IMR-90 (cell line): ENCODE measurements around the gene HSPA12A. TPM values are rescaled to one million over a fixed set of nuclear protein-coding genes. Genes with fewer than 3 reads are reported as not detected.

Experiments
- ATAC-seq: fragments of 200-7000 bp; cut with Tn5 transposase; 2 replicates; pipeline ENCODE4 v1.9.1; 2020; ENCODE audit warnings: low read depth, mild to moderate bottlenecking, moderate library complexity
- BruUV-seq: library from RNA; stranded (reverse); fragments of 400-500 nt; replicated peaks from 2 replicates; lab custom pipeline; 2021; lab: Mats Ljungman, UMichigan
- CTCF ChIA-PET: fragments of 300-600 bp; formaldehyde crosslinking; extraction: SDS; loops from one replicate; lab custom pipeline; 2021; ENCODE audit warnings: antibody characterized with exemption; lab: Yijun Ruan, JAX
- POLR2A ChIA-PET: fragments of 300-600 bp; sonication (Branson Sonifier 250); formaldehyde crosslinking; loops from one replicate; lab custom pipeline; 2022; ENCODE audit warnings: antibody characterized with exemption; ENCODE audit not compliant: unreplicated experiment; lab: Charles Lee
- DNase-seq: peaks from one replicate; pipeline ENCODE4 v3.0.0; 2013
- H2AFZ ChIP-seq: replicated peaks from 2 replicates; pipeline ENCODE3; 2013; ENCODE audit warnings: low read length, mild to moderate bottlenecking; ENCODE audit not compliant: poor library complexity
- H2AK5ac ChIP-seq: 2 replicates; pipeline ENCODE4 v1.6.1; 2013; ENCODE audit warnings: low read depth, low read length, inconsistent platforms
- H2AK9ac ChIP-seq: replicated peaks from 2 replicates; pipeline ENCODE3; 2013; ENCODE audit warnings: mild to moderate bottlenecking, low read depth, low read length, moderate library complexity; ENCODE audit not compliant: poor library complexity
- H2BK120ac ChIP-seq: 2 replicates; pipeline ENCODE4 v1.6.1; 2013; ENCODE audit warnings: low read depth, low read length, inconsistent platforms
- H2BK15ac ChIP-seq: 3 replicates; pipeline ENCODE4 v1.6.1; 2013; ENCODE audit warnings: low read depth, low read length, inconsistent platforms
- H2BK20ac ChIP-seq: 2 replicates; pipeline ENCODE4 v1.6.1; 2013; ENCODE audit warnings: low read depth, mild to moderate bottlenecking, inconsistent platforms, low read length, moderate library complexity
- H2BK5ac ChIP-seq: 2 replicates; pipeline ENCODE4 v1.6.1; 2013; ENCODE audit warnings: mild to moderate bottlenecking, low read depth, low read length, inconsistent platforms; ENCODE audit not compliant: poor library complexity, severe bottlenecking
- H3K14ac ChIP-seq: replicated peaks from 2 replicates; pipeline ENCODE4 v1.6.1; 2013; ENCODE audit warnings: low read depth, low read length, inconsistent platforms
- H3K18ac ChIP-seq: 2 replicates; pipeline ENCODE4 v1.6.1; 2013; ENCODE audit warnings: low read depth, low read length, control low read depth
- H3K23ac ChIP-seq: 2 replicates; pipeline ENCODE4 v1.6.1; 2013; ENCODE audit warnings: low read depth, low read length, inconsistent platforms
- H3K27ac ChIP-seq: 2 replicates; pipeline ENCODE4 v1.5.1; 2013; ENCODE audit warnings: mild to moderate bottlenecking, control low read depth, low read length; ENCODE audit not compliant: insufficient read depth
- H3K27me3 ChIP-seq: 2 replicates; pipeline ENCODE4 v1.6.1; 2013; ENCODE audit warnings: low read length; ENCODE audit not compliant: control insufficient read depth, insufficient read depth
- H3K36me3 ChIP-seq: 2 replicates; pipeline ENCODE4 v1.6.1; 2013; ENCODE audit warnings: low read length, mixed read lengths; ENCODE audit not compliant: control insufficient read depth, insufficient read depth
- H3K4ac ChIP-seq: 2 replicates; pipeline ENCODE4 v1.6.1; 2013; ENCODE audit warnings: low read depth, low read length, inconsistent platforms
- H3K4me1 ChIP-seq: 2 replicates; pipeline ENCODE4 v1.6.1; 2013; ENCODE audit warnings: low read length, mixed read lengths; ENCODE audit not compliant: control insufficient read depth, insufficient read depth
- H3K4me2 ChIP-seq: 2 replicates; pipeline ENCODE4 v1.6.1; 2013; ENCODE audit warnings: low read depth, mild to moderate bottlenecking, control low read depth, low read length, moderate library complexity
- H3K4me3 ChIP-seq: 2 replicates; pipeline ENCODE4 v1.5.1; 2013; ENCODE audit warnings: low read depth, mild to moderate bottlenecking, control low read depth, low read length, moderate library complexity; ENCODE audit not compliant: insufficient read depth
- H3K56ac ChIP-seq: 2 replicates; pipeline ENCODE4 v1.6.1; 2013; ENCODE audit warnings: low read length, inconsistent platforms; ENCODE audit not compliant: insufficient read depth; ENCODE audit errors: extremely low read depth
- H3K79me1 ChIP-seq, 2 experiments: 2 replicates each; pipeline ENCODE4 v1.6.1; 2013; ENCODE audit warnings: low read length in 2 of 2, inconsistent platforms in 1 of 2, low read depth in 1 of 2
- H3K9ac ChIP-seq: 2 replicates; pipeline ENCODE4 v1.6.1; 2013; ENCODE audit warnings: low read depth, low read length, control low read depth
- H3K9me1 ChIP-seq: 2 replicates; pipeline ENCODE4 v1.6.1; 2013; ENCODE audit warnings: low read length, inconsistent platforms; ENCODE audit not compliant: insufficient read depth
- H3K9me3 ChIP-seq: 2 replicates; pipeline ENCODE4 v1.6.1; 2013; ENCODE audit warnings: low read length; ENCODE audit not compliant: control insufficient read depth, insufficient read depth
- H4K20me1 ChIP-seq: 2 replicates; pipeline ENCODE4 v1.6.1; 2013; ENCODE audit warnings: low read length, inconsistent platforms; ENCODE audit not compliant: insufficient read depth
- H4K5ac ChIP-seq: 2 replicates; pipeline ENCODE4 v1.6.1; 2013; ENCODE audit warnings: mild to moderate bottlenecking, low read depth, low read length, control low read depth
- H4K8ac ChIP-seq, 2 experiments: 2 replicates each; pipeline ENCODE4 v1.6.1; 2013; ENCODE audit warnings: low read depth in 2 of 2, low read length in 2 of 2, control low read depth in 1 of 2, inconsistent platforms in 1 of 2
- H4K91ac ChIP-seq: 2 replicates; pipeline ENCODE4 v1.6.1; 2013; ENCODE audit warnings: low read depth, low read length, inconsistent platforms; ENCODE audit not compliant: insufficient read depth
- FOS ChIP-seq: fragments of 150-350 bp; IDR thresholded peaks from 2 replicates; pipeline ENCODE4 v1.6.1; 2016; ENCODE audit warnings: low read depth, low read length
- dilution Hi-C: fragments of 300-500 bp; cut with HindIII; formaldehyde crosslinking; loops from one replicate; pipeline ENCODE4 v1.14.3; 2018; ENCODE audit warnings: low sequenced_read_pairs; ENCODE audit not compliant: unreplicated experiment
- in situ Hi-C: fragments of 300-500 bp; cut with MboI; formaldehyde crosslinking; loops from 3 replicates; pipeline ENCODE4 v1.14.3; 2019; ENCODE audit warnings: low sequenced_read_pairs, inconsistent platforms, mixed read lengths
- intact Hi-C: fragments of 100-400 bp; cut with micrococcal nuclease; formaldehyde crosslinking; loops from 2 replicates; pipeline ENCODE4 v1.10.0; 2022
- polyA plus RNA-seq, 3 experiments: library from polyadenylated mRNA; depleted of rRNA; stranded (reverse); fragments of >200 nt; gene quantifications; 2 replicates each; pipeline ENCODE4 v1.2.3, GENCODE V29; 2012; ENCODE audit warnings: low replicate concordance in 1 of 3
- total RNA-seq: library from RNA; depleted of rRNA; stranded (reverse); fragments of >200 nt; gene quantifications from 2 replicates; pipeline ENCODE4 v1.2.3, GENCODE V29; 2012

The HSPA12A gene
- total and polyA plus RNA-seq, 2 of the 4 experiments (the other 2 are of a cell fraction) = 16.1 to 16.7 TPM

DNA sequence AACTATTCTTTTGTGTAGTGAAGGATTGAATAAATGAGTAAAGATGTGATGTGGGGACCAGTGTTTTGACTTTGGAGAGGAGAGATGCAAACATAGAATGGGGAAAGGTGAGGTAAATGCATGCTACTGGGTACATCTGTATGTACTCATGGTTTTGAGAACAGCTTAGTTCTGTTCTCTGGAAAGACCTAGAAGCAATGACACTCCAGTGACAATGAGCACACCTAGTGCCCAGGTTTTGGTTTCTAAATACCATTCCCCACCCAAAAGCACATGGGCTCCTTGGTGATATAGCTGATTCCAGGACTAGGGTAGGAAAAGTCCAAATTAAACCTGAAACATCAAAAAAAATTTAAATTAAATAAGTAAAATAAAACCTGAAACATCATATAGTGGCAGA is 22.6 kb upstream of the HSPA12A start:
- H2BK20ac ChIP-seq = no peak overlapping the region
- H2AFZ ChIP-seq = no peak overlapping the region
- H3K4me2 ChIP-seq = no peak overlapping the region
- no peaks in the 10 kb centered on the region for H3K9me3 ChIP-seq
- no peak overlapping the region for H3K9ac ChIP-seq
- in situ Hi-C loops (no loop called here), dilution Hi-C loops (no loop called here), intact Hi-C loops (no loop called here)
- H2AK5ac ChIP-seq = no peak overlapping the region
- TF ChIP-seq FOS = no peak
- H4K20me1 ChIP-seq = no peaks in the 10 kb centered on the region
- no peak overlapping the region for H3K18ac ChIP-seq
- no peak overlapping the region for H2BK15ac ChIP-seq
- no TSS peak for BruUV-seq
- H3K23ac ChIP-seq = no peak overlapping the region
- H3K4me3 ChIP-seq = no peak overlapping the region
- H3K79me1 ChIP-seq = no peaks in the 10 kb centered on the region
- no peak overlapping the region for H3K14ac ChIP-seq
- POLR2A ChIA-PET = no interaction called here
- no peaks in the 10 kb centered on the region for H3K27me3 ChIP-seq
- no peak overlapping the region for H3K27ac ChIP-seq
- no peak overlapping the region for H4K8ac ChIP-seq
- H4K91ac ChIP-seq = no peak overlapping the region
- no peak for DNase-seq
- no peak overlapping the region for H2BK120ac ChIP-seq
- CTCF ChIA-PET = no interaction called here
- H2BK5ac ChIP-seq = no peak overlapping the region
- ATAC-seq = no peak
- no peak overlapping the region for H3K4ac ChIP-seq
- H4K5ac ChIP-seq = no peak overlapping the region
- H3K4me1 ChIP-seq = peaks cover 10% of the 10 kb centered on the region
- 0 out of 2 replicates have a peak, but pooled peaks cover 2% of the 10 kb centered on the region for H3K9me1 ChIP-seq
- no peak overlapping the region for H3K56ac ChIP-seq
- H2AK9ac ChIP-seq = no peak overlapping the region
- no peaks in the 10 kb centered on the region for H3K36me3 ChIP-seq
